Thoracic aorta (tissue), 2 donors: Measurements from ENCODE around the gene ASB12. TPM values are rescaled to one million over a fixed set of nuclear protein-coding genes. Genes with fewer than 3 reads are reported as not detected.

ENCODE experiments used
- ATAC-seq: fragments of 150-250 bp; one replicate; pipeline ENCODE4 v1.8.0; 2017; ENCODE audit warnings: low read depth; ENCODE audit not compliant: insufficient number of reproducible peaks, low FRiP score
- DNase-seq: peaks from one replicate; pipeline ENCODE4 v3.0.0-alpha.2; 2020; ENCODE audit warnings: low spot score
- H3K27ac ChIP-seq, 2 donors: fragments of 200-600 bp; sonication (generic); 1 replicate in 1 of 2; 2 replicates in 1 of 2; pipeline ENCODE4 v1.5.1; 2016; ENCODE audit warnings: mild to moderate bottlenecking in 2 of 2, moderate library complexity in 2 of 2
- H3K27me3 ChIP-seq: fragments of 200-600 bp; sonication (generic); replicated peaks from 2 replicates; pipeline ENCODE4 v1.6.0; 2016; ENCODE audit warnings: mild to moderate bottlenecking; ENCODE audit not compliant: insufficient read depth
- H3K36me3 ChIP-seq: fragments of 200-600 bp; sonication (generic); one replicate; pipeline ENCODE4 v1.5.1; 2016
- H3K4me1 ChIP-seq, 2 donors: fragments of 200-600 bp; sonication (generic); 1 replicate in 1 of 2; 2 replicates in 1 of 2; pipeline versions ENCODE4 v1.5.1 to v1.6.0; 2016; ENCODE audit warnings: low read depth in 2 of 2, mild to moderate bottlenecking in 1 of 2; ENCODE audit not compliant: control insufficient read depth in 1 of 2
- H3K4me3 ChIP-seq: fragments of 200-600 bp; sonication (generic); 2 replicates; pipeline ENCODE4 v1.5.1; 2016; ENCODE audit warnings: mild to moderate bottlenecking
- H3K9me3 ChIP-seq: fragments of 200-600 bp; sonication (generic); 2 replicates; pipeline ENCODE4 v1.5.1; 2016
- CTCF ChIP-seq: fragments of 200-600 bp; sonication (generic); IDR thresholded peaks from one replicate; pipeline ENCODE4 v1.5.1; 2019; ENCODE audit warnings: antibody characterized with exemption
- total RNA-seq, 2 donors: library from RNA; depleted of rRNA; stranded (reverse); fragments of >200 nt; gene quantifications; one replicate each; pipeline versions ENCODE4 v1.1.0 to v1.2.3, GENCODE V29; 2016

ASB12 gene
- total RNA-seq, 2 donors from 2014 or later, result not detected

- no peak overlapping the region for H3K27ac ChIP-seq
- DNase-seq (no peak), ATAC-seq (no peak)
- H3K4me3 ChIP-seq, result no peak overlapping the region
- TF ChIP-seq CTCF, result no peak
- no peaks in the 10 kb centered on the region for H3K36me3 ChIP-seq
- H3K4me1 ChIP-seq, result peaks cover 7 to 46% of the 10 kb centered on the region in 2 donors
- H3K27me3 ChIP-seq, result no peaks in the 10 kb centered on the region
- H3K9me3 ChIP-seq, result no peaks in the 10 kb centered on the region
These were observed 27.5 kb downstream of the ASB12 start for GRCh38 chrX:64202808-64203325.

GRCh38 chrX:64198036-64198435 is 32.4 kb downstream of the ASB12 start:
- Histone ChIP-seq H3K4me3 (no peak overlapping the region), H3K27me3 (no peaks in the 10 kb centered on the region), H3K4me1 (peaks cover 0 to 20% of the 10 kb centered on the region in 2 donors), H3K36me3 (peaks cover 3% of the 10 kb centered on the region), H3K27ac (no peak overlapping the region), H3K9me3 (no peaks in the 10 kb centered on the region)
- DNase-seq, result no peak
- ATAC-seq, result no peak
- TF ChIP-seq CTCF, result no peak

- ATAC-seq (no peak), DNase-seq (no peak)
- Histone ChIP-seq H3K9me3 (no peaks in the 10 kb centered on the region), H3K27me3 (no peaks in the 10 kb centered on the region), H3K27ac (no peak overlapping the region), H3K4me3 (no peak overlapping the region), H3K36me3 (peaks cover 12% of the 10 kb centered on the region), H3K4me1 (peaks cover 0 to 6% of the 10 kb centered on the region in 2 donors)
- TF ChIP-seq CTCF, result no peak
These were observed 33.8 kb downstream of the ASB12 start for GRCh38 chrX:64196606-64197005.

GRCh38 chrX:64195862-64196261 is 34.5 kb downstream of the ASB12 start:
- H3K27ac ChIP-seq, result no peak overlapping the region
- peaks cover 19% of the 10 kb centered on the region for H3K36me3 ChIP-seq
- ATAC-seq (no peak), DNase-seq (no peak)
- TF ChIP-seq CTCF, result no peak
- H3K9me3 ChIP-seq, result no peaks in the 10 kb centered on the region
- H3K27me3 ChIP-seq, result no peaks in the 10 kb centered on the region
- no peaks in the 10 kb centered on the region for H3K4me1 ChIP-seq
- H3K4me3 ChIP-seq, result no peak overlapping the region

GRCh38 chrX:64192673-64193072 is 37.7 kb downstream of the ASB12 start:
- Histone ChIP-seq H3K36me3 (peaks cover 19% of the 10 kb centered on the region), H3K27me3 (no peaks in the 10 kb centered on the region), H3K9me3 (no peaks in the 10 kb centered on the region), H3K4me3 (no peak overlapping the region), H3K4me1 (no peaks in the 10 kb centered on the region), H3K27ac (no peak overlapping the region)
- TF ChIP-seq CTCF, result no peak
- no peak for DNase-seq
- no peak for ATAC-seq
